HUES48 (cell line): ENCODE measurements around the gene IFNA5.

Experiments
- H3K27ac ChIP-seq: one replicate; pipeline ENCODE4 v1.7.0; 2013; ENCODE audit warnings: low read depth, low read length, inconsistent platforms
- H3K27me3 ChIP-seq: 2 replicates; pipeline ENCODE4 v1.6.1; 2013; ENCODE audit warnings: mild to moderate bottlenecking, low read length; ENCODE audit not compliant: control insufficient read depth, insufficient read depth
- H3K36me3 ChIP-seq: 2 replicates; pipeline ENCODE4 v1.6.1; 2013; ENCODE audit warnings: low read length; ENCODE audit not compliant: control insufficient read depth, insufficient read depth
- H3K4me1 ChIP-seq: 2 replicates; pipeline ENCODE4 v1.6.1; 2013; ENCODE audit warnings: mild to moderate bottlenecking, low read length; ENCODE audit not compliant: control insufficient read depth, insufficient read depth
- H3K4me3 ChIP-seq: 2 replicates; pipeline ENCODE4 v1.5.1; 2013; ENCODE audit warnings: mild to moderate bottlenecking, low read depth, low read length
- H3K9ac ChIP-seq: 2 replicates; pipeline ENCODE4 v1.6.1; 2013; ENCODE audit warnings: mild to moderate bottlenecking, low read depth, low read length, moderate library complexity
- H3K9me3 ChIP-seq: 2 replicates; pipeline ENCODE4 v1.6.1; 2013; ENCODE audit warnings: low read length; ENCODE audit not compliant: control insufficient read depth, insufficient read depth

Gene IFNA5

DNA sequence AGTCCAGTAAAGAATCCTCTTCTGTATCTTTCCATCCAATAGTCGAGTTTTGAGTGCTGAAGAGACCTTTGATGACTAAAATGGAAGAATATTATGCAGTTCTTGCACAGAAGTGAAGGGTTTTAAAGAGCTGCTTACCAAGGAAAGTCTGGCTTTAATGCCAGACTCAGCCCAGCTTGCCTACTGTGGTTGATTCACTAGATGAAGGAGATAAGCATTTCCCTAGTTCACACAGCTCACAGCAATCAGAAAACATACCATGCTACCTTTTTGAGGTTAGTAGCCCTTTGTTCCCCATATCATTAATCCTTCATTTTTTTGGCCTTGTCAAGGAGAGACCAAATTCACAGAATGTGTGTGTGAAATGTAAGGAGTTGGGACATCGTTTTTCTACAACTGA is 15.3 kb downstream of the IFNA5 start:
- Histone ChIP-seq H3K36me3 (no peaks in the 10 kb centered on the region), H3K9me3 (no peaks in the 10 kb centered on the region), H3K27ac (no peak overlapping the region), H3K4me3 (no peak overlapping the region), H3K4me1 (no peaks in the 10 kb centered on the region), H3K9ac (no peak overlapping the region), H3K27me3 (no peaks in the 10 kb centered on the region; the same call in 1 of the 2 replicates)

- no peaks in the 10 kb centered on the region for H3K9me3 ChIP-seq
- H3K27me3 ChIP-seq = 0 out of 2 replicates have a peak, but pooled peaks cover 4% of the 10 kb centered on the region
- H3K4me3 ChIP-seq = no peak overlapping the region
- H3K36me3 ChIP-seq = no peaks in the 10 kb centered on the region
- no peaks in the 10 kb centered on the region for H3K4me1 ChIP-seq
- no peak overlapping the region for H3K9ac ChIP-seq
- no peak overlapping the region for H3K27ac ChIP-seq
Measured at GRCh38 chr9:21287280-21287679, 17.8 kb downstream of the IFNA5 start.

GRCh38 chr9:21286659-21287058 is 18.5 kb downstream of the IFNA5 start:
- H3K9ac ChIP-seq = no peak overlapping the region
- no peaks in the 10 kb centered on the region for H3K9me3 ChIP-seq
- H3K27me3 ChIP-seq = 0 out of 2 replicates have a peak, but pooled peaks cover 4% of the 10 kb centered on the region
- no peak overlapping the region for H3K27ac ChIP-seq
- no peaks in the 10 kb centered on the region for H3K4me1 ChIP-seq
- no peak overlapping the region for H3K4me3 ChIP-seq
- H3K36me3 ChIP-seq = no peaks in the 10 kb centered on the region

GRCh38 chr9:21286099-21286498 is 19.0 kb downstream of the IFNA5 start:
- H3K27me3 ChIP-seq = 0 out of 2 replicates have a peak, but pooled peaks cover 4% of the 10 kb centered on the region
- H3K4me1 ChIP-seq = no peaks in the 10 kb centered on the region
- no peak overlapping the region for H3K4me3 ChIP-seq
- no peak overlapping the region for H3K27ac ChIP-seq
- H3K9me3 ChIP-seq = no peaks in the 10 kb centered on the region
- H3K36me3 ChIP-seq = no peaks in the 10 kb centered on the region
- no peak overlapping the region for H3K9ac ChIP-seq

DNA sequence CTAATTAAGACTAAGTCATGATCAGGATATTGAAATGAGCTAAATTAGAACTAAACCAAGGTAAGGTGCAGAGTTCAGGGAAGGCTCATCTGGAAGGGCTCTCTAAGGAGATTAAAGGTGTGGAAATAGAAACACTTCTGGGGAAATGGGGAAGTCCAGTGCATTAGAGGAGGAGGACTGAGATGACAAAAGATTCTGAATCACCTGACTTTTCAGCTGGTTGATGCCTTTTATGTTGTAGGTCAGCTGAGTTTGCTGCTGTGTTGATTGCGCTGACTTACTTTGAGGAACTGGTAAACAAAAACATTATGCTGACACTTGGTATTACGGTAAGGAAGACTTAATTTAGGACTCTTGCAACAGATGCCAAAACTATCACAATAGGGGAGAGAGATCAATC is 23.8 kb downstream of the IFNA5 start:
- peaks cover 13% of the 10 kb centered on the region for H3K27me3 ChIP-seq
- no peaks in the 10 kb centered on the region for H3K4me1 ChIP-seq
- H3K9me3 ChIP-seq = no peaks in the 10 kb centered on the region
- no peak overlapping the region for H3K4me3 ChIP-seq
- no peak overlapping the region for H3K27ac ChIP-seq
- H3K36me3 ChIP-seq = no peaks in the 10 kb centered on the region
- H3K9ac ChIP-seq = no peak overlapping the region

GRCh38 chr9:21268347-21268657 is 36.8 kb downstream of the IFNA5 start:
- H3K27ac ChIP-seq = no peak overlapping the region
- no peaks in the 10 kb centered on the region for H3K36me3 ChIP-seq
- H3K27me3 ChIP-seq = peaks cover 65% of the 10 kb centered on the region
- no peaks in the 10 kb centered on the region for H3K9me3 ChIP-seq
- no peak overlapping the region for H3K4me3 ChIP-seq
- no peaks in the 10 kb centered on the region for H3K4me1 ChIP-seq
- H3K9ac ChIP-seq = no peak overlapping the region

GRCh38 chr9:21267485-21268346 is 37.4 kb downstream of the IFNA5 start:
- Histone ChIP-seq H3K36me3 (no peaks in the 10 kb centered on the region), H3K9ac (no peak overlapping the region), H3K9me3 (no peaks in the 10 kb centered on the region), H3K27me3 (peaks cover 71% of the 10 kb centered on the region), H3K27ac (no peak overlapping the region), H3K4me3 (no peak overlapping the region), H3K4me1 (no peaks in the 10 kb centered on the region)

DNA sequence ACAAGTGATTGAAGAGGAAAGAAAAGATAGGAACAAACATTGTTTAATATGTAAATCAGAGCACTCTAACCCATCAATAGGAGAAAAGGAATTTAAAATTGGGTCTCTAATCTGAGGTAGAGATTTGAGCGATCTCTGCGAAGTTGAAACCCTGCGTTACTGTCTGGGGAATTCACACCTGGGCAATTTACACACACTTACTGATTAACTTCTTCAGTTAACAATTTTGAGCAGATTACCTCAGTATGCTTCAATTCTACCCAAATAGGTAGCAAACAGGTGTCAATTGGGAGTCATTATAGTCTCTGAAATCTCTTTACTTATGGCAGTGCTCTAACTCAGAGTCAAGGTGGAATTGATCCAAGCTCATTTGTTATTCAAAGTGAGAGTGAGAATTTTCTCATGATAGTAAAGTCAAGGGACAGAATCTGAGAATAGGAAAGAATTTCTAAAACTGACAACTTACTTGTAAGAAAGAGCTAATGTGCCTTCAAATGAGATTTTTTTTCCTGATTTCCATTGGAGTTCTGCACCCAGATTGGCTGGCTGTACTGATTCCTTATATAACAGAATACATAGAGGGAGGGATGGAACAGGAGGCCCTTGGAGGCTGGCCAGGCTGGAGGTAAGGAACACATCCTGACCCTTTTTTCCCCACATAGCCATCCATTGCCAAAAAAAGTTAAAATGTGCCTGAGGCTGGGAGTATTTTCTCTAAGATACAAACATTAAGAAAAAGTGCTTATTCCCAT is 38.2 kb downstream of the IFNA5 start:
- Histone ChIP-seq H3K27me3 (peaks cover 79% of the 10 kb centered on the region), H3K4me1 (no peaks in the 10 kb centered on the region), H3K9me3 (no peaks in the 10 kb centered on the region), H3K36me3 (no peaks in the 10 kb centered on the region), H3K9ac (no peak overlapping the region), H3K27ac (no peak overlapping the region), H3K4me3 (no peak overlapping the region)

- Histone ChIP-seq H3K36me3 (no peaks in the 10 kb centered on the region), H3K9ac (no peak overlapping the region), H3K27ac (no peak overlapping the region), H3K9me3 (no peaks in the 10 kb centered on the region), H3K4me3 (no peak overlapping the region), H3K27me3 (peaks cover 89% of the 10 kb centered on the region), H3K4me1 (no peaks in the 10 kb centered on the region)
Measured at GRCh38 chr9:21265421-21266189, 39.5 kb downstream of the IFNA5 start.

- Histone ChIP-seq H3K4me1 (peaks cover 6% of the 10 kb centered on the region; the same call in 1 of the 2 replicates), H3K27me3 (peaks cover 6% of the 10 kb centered on the region), H3K27ac (no peak overlapping the region), H3K36me3 (no peaks in the 10 kb centered on the region), H3K9ac (no peak overlapping the region), H3K4me3 (no peak overlapping the region), H3K9me3 (no peaks in the 10 kb centered on the region)
Measured at GRCh38 chr9:21255538-21256212, 49.4 kb downstream of the IFNA5 start.
